Naive thymus-derived CD4-positive, alpha-beta T cell (primary cell): ENCODE results near the gene SHISA9. TPM values are rescaled to one million over a fixed set of nuclear protein-coding genes. Genes with fewer than 3 reads are reported as not detected.

Experiments
- ATAC-seq: fragments of 150-1000 bp; cut with Tn5 transposase; 2 replicates; pipeline ENCODE4 v1.10.0; 2021; ENCODE audit warnings: mild to moderate bottlenecking, moderate library complexity
- CTCF ChIA-PET: fragments of 350-600 bp; sonication (Branson Sonifier 250); formaldehyde crosslinking; loops from one replicate; lab custom pipeline; 2021; ENCODE audit warnings: antibody characterized with exemption; lab: Charles Lee
- POLR2A ChIA-PET: fragments of 350-600 bp; sonication (Branson Sonifier 250); formaldehyde crosslinking; loops from one replicate; lab custom pipeline; 2021; ENCODE audit warnings: antibody characterized with exemption, inconsistent platforms; lab: Charles Lee
- DNase-seq, 9 donors: peaks; one replicate each; pipeline versions ENCODE4 v3.0.0 to v3.0.0-alpha.2; 2020 to 2022; ENCODE audit warnings: mixed read lengths in 1 of 9
- H3K27ac ChIP-seq: one replicate; pipeline ENCODE4 v1.7.0; 2013; ENCODE audit warnings: mild to moderate bottlenecking, low read depth, low read length, moderate library complexity
- H3K27me3 ChIP-seq, 2 donors: one replicate each; pipeline ENCODE4 v1.7.0; 2013; ENCODE audit warnings: low read length in 2 of 2, mild to moderate bottlenecking in 2 of 2, moderate library complexity in 2 of 2; ENCODE audit not compliant: control insufficient read depth in 2 of 2, insufficient read depth in 2 of 2
- H3K36me3 ChIP-seq, 3 experiments: 1 replicate in 2 of 3; 2 replicates in 1 of 3; pipeline ENCODE4 v1.7.0; 2013; ENCODE audit warnings: low read length in 3 of 3, mild to moderate bottlenecking in 3 of 3, moderate library complexity in 1 of 3; ENCODE audit not compliant: insufficient read depth in 3 of 3, control insufficient read depth in 2 of 3
- H3K4me1 ChIP-seq, 2 donors: one replicate each; pipeline ENCODE4 v1.7.0; 2013; ENCODE audit warnings: low read length in 2 of 2, mild to moderate bottlenecking in 2 of 2, moderate library complexity in 1 of 2; ENCODE audit not compliant: control insufficient read depth in 2 of 2, insufficient read depth in 2 of 2
- H3K4me3 ChIP-seq: 2 replicates; pipeline ENCODE4 v1.7.0; 2013; ENCODE audit warnings: mild to moderate bottlenecking, low read length
- H3K9me3 ChIP-seq, 3 experiments: 1 replicate in 2 of 3; 2 replicates in 1 of 3; pipeline ENCODE4 v1.7.0; 2013; ENCODE audit warnings: low read length in 3 of 3; ENCODE audit not compliant: control insufficient read depth in 2 of 3
- H3K27ac Mint-ChIP-seq, 9 donors: one replicate each; pipeline ENCODE4 v1.8.0; 2020 to 2022; ENCODE audit warnings: mixed read lengths in 9 of 9, mild to moderate bottlenecking in 8 of 9, moderate library complexity in 5 of 9, inconsistent platforms in 2 of 9
- H3K27me3 Mint-ChIP-seq, 5 donors: one replicate each; pipeline ENCODE4 v1.8.0; 2021 to 2022; ENCODE audit warnings: mixed read lengths in 5 of 5, mild to moderate bottlenecking in 1 of 5
- H3K36me3 Mint-ChIP-seq, 5 donors: one replicate each; pipeline ENCODE4 v1.8.0; 2020 to 2022; ENCODE audit warnings: mixed read lengths in 5 of 5, mild to moderate bottlenecking in 3 of 5, inconsistent platforms in 1 of 5
- H3K4me1 Mint-ChIP-seq, 7 donors: one replicate each; pipeline ENCODE4 v1.8.0; 2020 to 2022; ENCODE audit warnings: mixed read lengths in 7 of 7, mild to moderate bottlenecking in 3 of 7, inconsistent platforms in 1 of 7
- H3K4me3 Mint-ChIP-seq, 10 donors: one replicate each; pipeline ENCODE4 v1.8.0; 2020 to 2022; ENCODE audit warnings: mild to moderate bottlenecking in 10 of 10, mixed read lengths in 10 of 10, moderate library complexity in 6 of 10, inconsistent platforms in 2 of 10
- H3K9me3 Mint-ChIP-seq, 11 donors: one replicate each; pipeline ENCODE4 v1.8.0; 2020 to 2022; ENCODE audit warnings: mixed read lengths in 11 of 11, mild to moderate bottlenecking in 4 of 11, inconsistent platforms in 1 of 11, moderate library complexity in 1 of 11
- intact Hi-C, 2 donors: fragments of 100-400 bp; cut with micrococcal nuclease; formaldehyde crosslinking; loops; one replicate each; pipeline ENCODE4 v1.15.1; 2023
- polyA plus RNA-seq, 2 donors: library from polyadenylated mRNA; unstranded; fragments of 300-500 nt; fragmentation: Illumina TruSeq; gene quantifications; one replicate each; pipeline ENCODE4 v1.2.3, GENCODE V29; 2021
- total RNA-seq, 6 experiments: library from RNA in 5 of 6; stranded (reverse) in 5 of 6; gene quantifications; 1 replicate in 5 of 6; 2 replicates in 1 of 6; pipeline ENCODE4 v1.2.3 and lab custom pipeline; 2021 to 2026

SHISA9 gene
- total and polyA plus RNA-seq, 7 experiments from 2014 or later: 0.05 TPM; not detected in 6

- CTCF ChIA-PET: interaction anchor here (0.6 kb wide), 1 partner anchor 1517 kb away, joined by 3 read pairs; no protein-coding TSS in a partner anchor
- Mint-ChIP-seq H3K4me1 (no peaks in the 10 kb centered on the region), H3K4me3 (no peak overlapping the region), H3K27me3 (peaks cover 0 to 20% (median 17%) of the 10 kb centered on the region in 5 donors), H3K9me3 (peaks cover 0 to 4% (median 1%) of the 10 kb centered on the region in 11 donors), H3K36me3 (peaks cover 0 to 3% (median 0%) of the 10 kb centered on the region in 5 donors), H3K27ac (no peak overlapping the region)
- no peak overlapping the region for H3K27ac ChIP-seq
- intact Hi-C loops: no loop called here
- no peaks in the 10 kb centered on the region for H3K9me3 ChIP-seq
- H3K4me1 ChIP-seq: no peaks in the 10 kb centered on the region
- ATAC-seq (no peak), DNase-seq (no peak)
- POLR2A ChIA-PET: no interaction called here
- H3K36me3 ChIP-seq: no peaks in the 10 kb centered on the region
- no peaks in the 10 kb centered on the region for H3K27me3 ChIP-seq
- H3K4me3 ChIP-seq: no peak overlapping the region
Measured at GRCh38 chr16:12998361-12999085, 97.1 kb downstream of the SHISA9 start.

GRCh38 chr16:12999368-12999767, 98.0 kb downstream of the SHISA9 start:
- no peak for ATAC-seq
- intact Hi-C loops: no loop called here
- Mint-ChIP-seq H3K36me3 (peaks cover 0 to 3% (median 0%) of the 10 kb centered on the region in 5 donors), H3K9me3 (peaks cover 0 to 6% (median 3%) of the 10 kb centered on the region in 11 donors), H3K4me3 (no peak overlapping the region), H3K27ac (no peak overlapping the region), H3K4me1 (no peaks in the 10 kb centered on the region), H3K27me3 (peaks cover 0 to 23% (median 17%) of the 10 kb centered on the region in 5 donors)
- H3K36me3 ChIP-seq: no peaks in the 10 kb centered on the region
- no peaks in the 10 kb centered on the region for H3K27me3 ChIP-seq
- POLR2A ChIA-PET: no interaction called here
- CTCF ChIA-PET: interaction anchor here (0.6 kb wide), 1 partner anchor 1516 kb away, joined by 3 read pairs; no protein-coding TSS in a partner anchor
- no peak overlapping the region for H3K4me3 ChIP-seq
- no peak overlapping the region for H3K27ac ChIP-seq
- no peaks in the 10 kb centered on the region for H3K4me1 ChIP-seq
- no peaks in the 10 kb centered on the region for H3K9me3 ChIP-seq
- no peak for DNase-seq

- no peak overlapping the region for H3K4me3 ChIP-seq
- peaks cover 0 to 22% (median 17%) of the 10 kb centered on the region in 5 donors for H3K27me3 Mint-ChIP-seq
- H3K9me3 Mint-ChIP-seq: peaks cover 2 to 13% (median 6%) of the 10 kb centered on the region in 11 donors
- intact Hi-C loops: no loop called here
- ATAC-seq: no peak
- H3K4me1 ChIP-seq: no peaks in the 10 kb centered on the region
- no peak overlapping the region for H3K27ac Mint-ChIP-seq
- CTCF ChIA-PET: no interaction called here
- H3K27me3 ChIP-seq: no peaks in the 10 kb centered on the region
- H3K4me1 Mint-ChIP-seq: no peaks in the 10 kb centered on the region
- POLR2A ChIA-PET: no interaction called here
- no peak for DNase-seq
- H3K36me3 Mint-ChIP-seq: peaks cover 0 to 3% (median 0%) of the 10 kb centered on the region in 5 donors
- no peaks in the 10 kb centered on the region for H3K9me3 ChIP-seq
- H3K36me3 ChIP-seq: no peaks in the 10 kb centered on the region
- H3K4me3 Mint-ChIP-seq: no peak overlapping the region
- no peak overlapping the region for H3K27ac ChIP-seq
Measured at GRCh38 chr16:13005721-13006247, 104.4 kb downstream of the SHISA9 start.

DNA sequence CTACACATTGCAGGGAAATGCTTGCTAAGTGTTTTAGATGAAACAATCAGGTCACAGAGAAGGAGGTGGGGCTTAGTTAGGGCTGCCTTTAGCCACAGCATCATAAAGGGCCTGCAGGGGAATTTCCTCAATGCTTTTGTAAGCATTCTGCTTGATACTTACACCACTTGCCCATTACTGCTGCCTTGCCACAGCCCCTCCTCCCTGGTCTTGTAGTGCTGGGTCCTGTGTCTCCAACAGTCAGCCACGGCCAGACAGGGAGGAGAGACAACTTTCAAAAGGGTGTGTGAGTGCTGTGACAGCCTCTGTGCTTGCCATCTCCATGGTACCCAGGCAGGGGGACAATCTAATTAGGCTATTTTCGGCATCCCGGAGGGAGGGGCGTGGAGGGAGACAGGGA, 111.2 kb downstream of the SHISA9 start:
- no peak overlapping the region for H3K27ac Mint-ChIP-seq
- ChIA-PET POLR2A (no interaction called here), CTCF (no interaction called here)
- H3K9me3 ChIP-seq: no peaks in the 10 kb centered on the region
- peaks cover 0 to 5% (median 0%) of the 10 kb centered on the region in 5 donors for H3K36me3 Mint-ChIP-seq
- peaks cover 0 to 6% (median 3%) of the 10 kb centered on the region in 11 donors for H3K9me3 Mint-ChIP-seq
- no peak overlapping the region for H3K27ac ChIP-seq
- H3K4me3 Mint-ChIP-seq: no peak overlapping the region
- H3K27me3 Mint-ChIP-seq: peaks cover 0 to 20% (median 8%) of the 10 kb centered on the region in 5 donors
- no peak for DNase-seq
- H3K36me3 ChIP-seq: no peaks in the 10 kb centered on the region
- H3K27me3 ChIP-seq: no peaks in the 10 kb centered on the region
- ATAC-seq: no peak
- H3K4me1 Mint-ChIP-seq: peaks cover 0 to 2% (median 0%) of the 10 kb centered on the region in 7 donors
- no peak overlapping the region for H3K4me3 ChIP-seq
- no peaks in the 10 kb centered on the region for H3K4me1 ChIP-seq
- intact Hi-C loops: no loop called here

DNA sequence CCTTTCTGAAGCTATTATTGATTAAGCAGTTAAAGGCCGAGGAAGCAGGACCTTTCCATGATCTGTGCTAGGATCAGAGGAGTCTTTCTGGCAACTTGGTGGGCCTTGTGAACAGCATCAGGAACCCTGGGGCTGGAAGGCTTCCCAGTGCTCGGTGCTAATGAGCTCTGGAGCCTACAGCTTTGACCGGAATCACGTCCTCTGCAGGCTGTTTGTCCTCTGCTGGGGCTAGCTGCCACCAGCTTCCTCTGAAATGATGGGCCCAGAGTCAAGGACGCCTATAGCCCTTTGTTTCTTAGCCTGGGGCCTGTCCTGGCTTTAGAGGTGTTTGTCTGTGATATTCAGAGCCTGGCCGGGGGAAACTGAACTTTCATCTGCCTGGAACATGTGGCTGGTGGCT, 111.6 kb downstream of the SHISA9 start:
- no peaks in the 10 kb centered on the region for H3K27me3 ChIP-seq
- Mint-ChIP-seq H3K4me1 (peaks cover 0 to 2% (median 0%) of the 10 kb centered on the region in 7 donors), H3K36me3 (peaks cover 0 to 5% (median 0%) of the 10 kb centered on the region in 5 donors), H3K27me3 (peaks cover 0 to 20% (median 7%) of the 10 kb centered on the region in 5 donors), H3K9me3 (peaks cover 0 to 6% (median under 1%) of the 10 kb centered on the region in 11 donors), H3K27ac (no peak overlapping the region), H3K4me3 (no peak overlapping the region)
- no peaks in the 10 kb centered on the region for H3K4me1 ChIP-seq
- no peaks in the 10 kb centered on the region for H3K36me3 ChIP-seq
- intact Hi-C loops: no loop called here
- ATAC-seq (no peak), DNase-seq (no peak)
- ChIA-PET POLR2A (no interaction called here), CTCF (no interaction called here)
- H3K4me3 ChIP-seq: no peak overlapping the region
- no peak overlapping the region for H3K27ac ChIP-seq
- H3K9me3 ChIP-seq: no peaks in the 10 kb centered on the region

GRCh38 chr16:13014476-13014875, 113.1 kb downstream of the SHISA9 start:
- CTCF ChIA-PET: no interaction called here
- Histone ChIP-seq H3K27ac (no peak overlapping the region), H3K9me3 (no peaks in the 10 kb centered on the region), H3K4me1 (no peaks in the 10 kb centered on the region), H3K27me3 (no peaks in the 10 kb centered on the region), H3K36me3 (no peaks in the 10 kb centered on the region), H3K4me3 (no peak overlapping the region)
- Mint-ChIP-seq H3K27ac (no peak overlapping the region), H3K4me1 (peaks cover 0 to 2% (median 0%) of the 10 kb centered on the region in 7 donors), H3K27me3 (peaks cover 0 to 18% (median 7%) of the 10 kb centered on the region in 5 donors), H3K4me3 (no peak overlapping the region), H3K36me3 (peaks cover 0 to 9% (median 0%) of the 10 kb centered on the region in 5 donors), H3K9me3 (peaks cover 0 to 7% (median 5%) of the 10 kb centered on the region in 11 donors)
- ATAC-seq: no peak
- intact Hi-C loops: no loop called here
- POLR2A ChIA-PET: no interaction called here
- no peak for DNase-seq
